ENCODE results near the gene GATAD2B.

- TF ChIP-seq BACH2 (CRISPR knock-in tag; IDR thresholded peaks at IDR 0.05; ENCODE audit: borderline replicate concordance) (no peak), TOX (CRISPR knock-in tag; IDR thresholded peaks at IDR 0.05; ENCODE audit: borderline replicate concordance) (peak; percentile 60), PATZ1 (CRISPR knock-in tag; IDR thresholded peaks at IDR 0.05; ENCODE audit: borderline replicate concordance) (no peak), POU6F1 (CRISPR knock-in tag; IDR thresholded peaks at IDR 0.05; ENCODE audit: borderline replicate concordance, low read depth) (no peak), RARB (CRISPR knock-in tag; IDR thresholded peaks at IDR 0.05) (peak; percentile 24; the same call in 1 of the 2 replicates), CREB5 (CRISPR knock-in tag; IDR thresholded peaks at IDR 0.05; ENCODE audit: low read depth) (no peak), ZNF70 (CRISPR knock-in tag; IDR thresholded peaks at IDR 0.05) (no peak), GLIS3 (CRISPR knock-in tag; IDR thresholded peaks at IDR 0.05) (no peak), SNAI2 (CRISPR knock-in tag; IDR thresholded peaks at IDR 0.05) (no peak)
Measured at GRCh38 chr1:153880962-153881361, 41.8 kb downstream of the GATAD2B start.
